Caki2 (cell line): ENCODE data around the gene FAM163A. TPM values are rescaled to one million over a fixed set of nuclear protein-coding genes. Genes with fewer than 3 reads are reported as not detected.
"Not testable (repeated sequence)": the region's sequence is repeated elsewhere in the genome, so short reads cannot be mapped to it uniquely, and the experiment has no call there.

Experiments
- DNase-seq: peaks from one replicate; pipeline ENCODE4 v3.0.0-alpha.2; 2015; ENCODE audit warnings: low read depth
- in situ Hi-C: cut with HindIII; loops from 2 replicates; pipeline ENCODE4 v1.10.0; 2016; ENCODE audit warnings: low sequenced_read_pairs, low pct_unique_long_range_greater_than_20kb, mixed read lengths
- total RNA-seq: library from RNA; depleted of rRNA; stranded (reverse); fragments of >200 nt; shearing (Covaris generic); gene quantifications from 2 replicates; pipeline ENCODE4 v1.2.3, GENCODE V29; 2014; ENCODE audit warnings: low replicate concordance; rRNA removed

FAM163A gene
- not detected in 2 replicates for total RNA-seq

- in situ Hi-C loops: no loop called here
- DNase-seq: no peak
Observed at GRCh38 chr1:179742717-179743678, at the start of gene FAM163A. TSS of gene FAM163A (plus strand) at chr1:179743291. CDS start at chr1:179813098, 69,807 bp downstream.

GRCh38 chr1:179694530-179694929 lies 48.6 kb upstream of the FAM163A start:
- DNase-seq, in situ Hi-C loops: not testable (repeated sequence)

- in situ Hi-C loops: no loop called here
Observed at GRCh38 chr1:179702946-179703539, 40.0 kb upstream of the FAM163A start.

GRCh38 chr1:179706339-179706941 lies 36.7 kb upstream of the FAM163A start:
- DNase-seq: peak; percentile 14
- in situ Hi-C loops: no loop called here

More at GRCh38 chr1:179702946-179703539, 40.0 kb upstream of the FAM163A start:
- DNase-seq: no peak

- DNase-seq: no peak
- in situ Hi-C loops: no loop called here
Observed at GRCh38 chr1:179707406-179707805, 35.7 kb upstream of the FAM163A start.

- in situ Hi-C loops: no loop called here
- DNase-seq: no peak
Observed at GRCh38 chr1:179708434-179709195, 34.5 kb upstream of the FAM163A start.

GRCh38 chr1:179709841-179710329 lies 33.2 kb upstream of the FAM163A start:
- in situ Hi-C loops: no loop called here
- DNase-seq: no peak

GRCh38 chr1:179714159-179714558 lies 28.9 kb upstream of the FAM163A start:
- no peak for DNase-seq
- in situ Hi-C loops: no loop called here

- in situ Hi-C loops: no loop called here
- no peak for DNase-seq
Observed at GRCh38 chr1:179714623-179715022, 28.5 kb upstream of the FAM163A start.

GRCh38 chr1:179719272-179719671 lies 23.8 kb upstream of the FAM163A start:
- DNase-seq: no peak
- in situ Hi-C loops: no loop called here

GRCh38 chr1:179728271-179728670 lies 14.8 kb upstream of the FAM163A start:
- no peak for DNase-seq
- in situ Hi-C loops: no loop called here

- no peak for DNase-seq
- in situ Hi-C loops: no loop called here
Observed at GRCh38 chr1:179729881-179730280, 13.2 kb upstream of the FAM163A start.

- in situ Hi-C loops: no loop called here
- no peak for DNase-seq
Observed at GRCh38 chr1:179731643-179732042, 11.4 kb upstream of the FAM163A start.

GRCh38 chr1:179742291-179742690 lies 800 bp upstream of the FAM163A start:
- in situ Hi-C loops: no loop called here
- DNase-seq: no peak

- no peak for DNase-seq
- in situ Hi-C loops: no loop called here
Observed at GRCh38 chr1:179743679-179744400, 749 bp downstream of the FAM163A start.

- DNase-seq: no peak
- in situ Hi-C loops: no loop called here
Observed at GRCh38 chr1:179744401-179745130, 1.5 kb downstream of the FAM163A start.

- DNase-seq: no peak
- in situ Hi-C loops: no loop called here
Observed at GRCh38 chr1:179745131-179745611, 2.1 kb downstream of the FAM163A start.
